HL-60 (cell line): ENCODE results near the gene ZNF678.

ENCODE experiments used
- CTCF ChIP-seq: IDR thresholded peaks from one replicate; pipeline ENCODE4 v1.5.1; 2011; ENCODE audit warnings: low read length, control low read depth, inconsistent platforms; ENCODE audit not compliant: insufficient read depth
- REST ChIP-seq: IDR thresholded peaks from 2 replicates; pipeline ENCODE4 v1.6.1; 2012; ENCODE audit warnings: low read depth; ENCODE audit not compliant: insufficient replicate concordance

- TF ChIP-seq CTCF, result no peak
- TF ChIP-seq REST, result no peak
These were observed 23.4 kb downstream of the ZNF678 start for GRCh38 chr1:227586733-227587132.
